HG03521 (cell line): ENCODE results near the gene UPF3B.
A peak's percentile ranks its signal among the peaks of the same experiment; 100 is the strongest.
"Not testable (repeated sequence)": the region's sequence is repeated elsewhere in the genome, so short reads cannot be mapped to it uniquely, and the experiment has no call there.

Experiments
- ATAC-seq: cut with Tn5 transposase; IDR thresholded peaks from one replicate; pipeline ENCODE4 v1.9.1; 2021; ENCODE audit warnings: mild to moderate bottlenecking, moderate library complexity; ENCODE audit not compliant: unreplicated experiment

The UPF3B gene

DNA sequence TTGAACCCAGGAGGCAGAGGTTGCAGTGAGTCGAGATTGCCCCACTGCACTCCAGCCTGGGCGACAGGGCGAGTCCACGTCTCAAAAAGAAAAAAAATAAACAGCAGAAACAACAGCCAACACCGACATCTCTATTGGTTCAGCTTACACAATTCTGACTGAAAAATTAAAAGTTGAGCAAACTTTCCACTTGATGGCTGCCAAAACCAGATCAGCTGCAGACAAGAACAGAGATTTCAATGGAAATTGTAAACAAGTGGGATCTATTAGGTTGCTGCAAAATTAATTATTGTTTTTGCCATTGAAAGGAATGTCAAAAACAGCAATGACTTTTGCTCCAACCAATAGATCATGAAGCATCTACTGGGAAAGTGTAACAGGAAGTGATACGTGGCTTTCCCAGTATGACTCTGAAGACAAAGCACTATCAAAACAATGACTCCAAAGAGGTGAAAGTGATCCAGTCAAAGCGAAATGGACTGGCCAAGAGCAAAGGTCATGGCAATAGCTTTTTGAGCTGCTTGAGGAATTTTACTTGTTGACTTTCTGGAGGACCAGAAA, 26.3 kb downstream of the UPF3B start:
- ATAC-seq: no peak

DNA sequence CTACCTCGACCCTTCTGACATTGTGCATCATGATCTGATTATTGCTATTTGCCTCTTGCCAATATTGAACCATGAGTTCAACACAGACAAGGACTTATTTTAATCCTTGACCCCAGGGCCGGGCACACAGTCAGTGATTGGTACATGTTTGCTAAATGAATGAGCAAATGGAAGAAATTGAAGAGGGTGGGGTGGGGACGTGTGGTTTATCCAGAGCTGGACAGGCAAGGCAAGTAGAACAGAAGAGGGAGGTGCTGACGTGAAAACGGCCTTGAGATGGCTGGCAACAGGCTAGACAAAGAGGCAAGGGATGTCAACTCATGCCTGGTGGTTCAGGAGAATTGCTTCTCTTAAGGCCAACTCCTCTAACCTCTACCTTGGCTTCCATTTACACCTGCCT, 28.5 kb downstream of the UPF3B start:
- not testable (repeated sequence) for ATAC-seq

DNA sequence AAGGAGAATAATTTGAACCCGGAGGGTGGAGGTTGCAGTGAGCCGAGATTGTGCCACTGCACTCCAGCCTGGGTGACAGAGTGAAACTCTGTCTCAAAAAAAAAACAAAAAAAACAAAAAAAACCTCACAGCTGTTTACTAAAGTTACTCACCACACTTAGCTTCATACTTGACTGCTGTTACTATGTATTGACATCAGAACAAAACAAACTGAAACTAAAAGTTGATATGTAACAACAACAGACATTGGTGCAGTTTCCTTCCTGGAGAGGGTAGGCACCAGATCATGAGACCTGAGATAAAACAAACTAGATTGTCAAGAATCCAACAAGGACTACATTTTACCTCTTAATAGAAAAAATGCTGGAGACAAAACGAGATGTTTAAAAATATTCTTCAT, 31.1 kb downstream of the UPF3B start:
- ATAC-seq: peak; percentile 93

DNA sequence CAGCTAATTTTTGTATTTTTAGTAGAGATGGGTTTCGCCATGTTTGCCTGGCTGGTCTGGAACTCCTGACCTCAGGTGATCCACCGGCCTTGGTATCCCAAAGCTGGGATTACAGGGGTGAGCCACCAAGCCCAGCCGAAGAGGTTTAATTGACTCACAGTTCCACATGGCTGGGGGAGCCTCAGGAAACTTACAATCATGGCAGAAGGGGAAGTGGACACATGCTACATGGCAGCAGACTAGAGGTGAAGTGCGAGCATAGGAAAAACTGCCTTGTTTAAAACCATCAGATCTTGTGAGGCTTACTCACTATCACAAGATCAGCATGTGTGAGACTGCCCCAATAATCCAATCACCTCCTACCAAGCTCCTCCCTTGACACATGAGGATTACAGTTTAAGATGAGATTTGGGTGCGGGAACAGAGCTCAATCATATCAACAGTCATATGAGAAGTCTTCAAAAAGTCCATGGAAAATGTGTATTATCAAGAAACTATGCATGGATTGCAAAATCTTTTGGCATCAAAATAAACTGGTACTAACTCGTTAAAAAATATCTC, 35.6 kb downstream of the UPF3B start:
- ATAC-seq: no peak

DNA sequence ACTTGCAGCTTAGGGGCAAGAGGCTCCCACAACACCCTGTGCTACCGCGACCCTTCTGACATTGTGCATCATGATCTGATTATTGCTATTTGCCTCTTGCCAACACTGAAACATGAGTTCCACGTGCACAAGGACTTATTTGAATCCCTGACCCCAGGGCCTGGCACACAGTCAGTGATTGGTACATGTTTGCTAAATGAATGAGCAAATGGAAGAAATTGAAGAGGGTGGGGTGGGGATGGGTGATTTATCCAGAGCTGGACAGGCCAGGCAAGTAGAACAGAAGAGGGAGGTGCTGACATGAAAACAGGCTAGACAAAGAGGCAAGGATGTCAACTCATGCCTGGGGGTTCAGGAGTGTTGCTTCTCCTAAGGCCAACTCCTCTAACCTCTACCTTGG, 36.5 kb downstream of the UPF3B start:
- no peak for ATAC-seq

GRCh38 chrX:119809185-119809666, 43.5 kb downstream of the UPF3B start:
- no peak for ATAC-seq

- not testable (repeated sequence) for ATAC-seq
Observed at GRCh38 chrX:119808461-119808860, 44.3 kb downstream of the UPF3B start.

- ATAC-seq: no peak
Observed at GRCh38 chrX:119802546-119802945, 50.2 kb downstream of the UPF3B start.

- no peak for ATAC-seq
Observed at GRCh38 chrX:119801253-119802221, 51.2 kb downstream of the UPF3B start.

- ATAC-seq: peak; percentile 89
Observed at GRCh38 chrX:119791437-119792231, 61.1 kb downstream of the UPF3B start, which contains the start of gene RPL39. RPL39 (minus strand) TSS chrX:119791630; CDS start chrX:119791576, 54 bp downstream.

- ATAC-seq: peak; percentile 14
Observed at GRCh38 chrX:119790977-119791436, 61.8 kb downstream of the UPF3B start.

- ATAC-seq: no peak
Observed at GRCh38 chrX:119784747-119785446, 67.9 kb downstream of the UPF3B start.
